ENCODE measurements around the gene SYNDIG1. TPM values are rescaled to one million over a fixed set of nuclear protein-coding genes. Genes with fewer than 3 reads are reported as not detected.
A peak's percentile ranks its signal among the peaks of the same experiment; 100 is the strongest.

SYNDIG1 gene
- total RNA-seq, 1 donor from 2014 or later, result not detected

DNA sequence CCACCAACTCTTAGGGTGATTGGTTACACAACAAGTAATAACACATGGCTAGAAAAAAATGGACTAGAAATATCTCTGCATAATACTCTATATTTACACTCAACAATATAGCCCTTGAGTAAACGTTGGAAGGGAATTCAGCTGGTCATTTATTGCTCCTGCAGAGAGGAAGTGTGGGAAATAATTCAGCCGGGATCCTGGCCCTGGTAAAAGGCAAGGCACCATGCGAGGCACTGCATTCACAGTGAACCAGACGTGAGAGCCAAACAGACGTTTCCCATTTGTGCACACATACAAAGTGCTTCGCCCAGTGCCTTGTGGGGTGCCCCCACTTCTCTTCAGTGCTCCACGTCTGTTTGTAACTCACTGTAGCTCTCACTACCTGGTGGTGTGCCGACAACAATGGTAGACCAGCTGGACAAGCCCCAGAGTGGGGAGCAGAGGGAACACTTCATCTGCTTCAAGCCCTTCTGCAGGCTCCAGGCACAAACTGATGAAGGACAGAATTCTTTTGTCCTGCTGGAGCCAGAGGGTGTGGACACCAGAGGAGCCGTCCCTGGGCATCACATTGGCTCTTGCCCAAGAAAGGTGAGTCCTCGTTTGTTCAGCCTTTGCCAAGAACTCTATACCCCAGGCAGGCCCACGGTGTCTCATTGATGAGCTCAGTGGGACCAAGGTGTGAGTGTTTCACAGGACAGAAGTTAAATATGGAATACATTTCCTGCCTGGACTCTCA lies 18.8 kb downstream of the SYNDIG1 start:
- no peak overlapping the region for H3K4me3 ChIP-seq (ENCODE audit: low read depth, low read length)
- TF ChIP-seq, protein P1, sequence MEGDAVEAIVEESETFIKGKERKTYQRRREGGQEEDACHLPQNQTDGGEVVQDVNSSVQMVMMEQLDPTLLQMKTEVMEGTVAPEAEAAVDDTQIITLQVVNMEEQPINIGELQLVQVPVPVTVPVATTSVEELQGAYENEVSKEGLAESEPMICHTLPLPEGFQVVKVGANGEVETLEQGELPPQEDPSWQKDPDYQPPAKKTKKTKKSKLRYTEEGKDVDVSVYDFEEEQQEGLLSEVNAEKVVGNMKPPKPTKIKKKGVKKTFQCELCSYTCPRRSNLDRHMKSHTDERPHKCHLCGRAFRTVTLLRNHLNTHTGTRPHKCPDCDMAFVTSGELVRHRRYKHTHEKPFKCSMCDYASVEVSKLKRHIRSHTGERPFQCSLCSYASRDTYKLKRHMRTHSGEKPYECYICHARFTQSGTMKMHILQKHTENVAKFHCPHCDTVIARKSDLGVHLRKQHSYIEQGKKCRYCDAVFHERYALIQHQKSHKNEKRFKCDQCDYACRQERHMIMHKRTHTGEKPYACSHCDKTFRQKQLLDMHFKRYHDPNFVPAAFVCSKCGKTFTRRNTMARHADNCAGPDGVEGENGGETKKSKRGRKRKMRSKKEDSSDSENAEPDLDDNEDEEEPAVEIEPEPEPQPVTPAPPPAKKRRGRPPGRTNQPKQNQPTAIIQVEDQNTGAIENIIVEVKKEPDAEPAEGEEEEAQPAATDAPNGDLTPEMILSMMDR (IDR thresholded peaks at IDR 0.05; ENCODE audit: insufficient read depth, low read length, severe bottlenecking), result no peak
- no peaks in the 10 kb centered on the region for H3K27me3 ChIP-seq (ENCODE audit: control insufficient read depth, insufficient read depth, low read length)
- FAIRE-seq (no peak), DNase-seq (ENCODE audit: low read depth) (peak; percentile 55)
- no peaks in the 10 kb centered on the region for H3K36me3 ChIP-seq (ENCODE audit: control insufficient read depth, insufficient read depth, low read length)

DNA sequence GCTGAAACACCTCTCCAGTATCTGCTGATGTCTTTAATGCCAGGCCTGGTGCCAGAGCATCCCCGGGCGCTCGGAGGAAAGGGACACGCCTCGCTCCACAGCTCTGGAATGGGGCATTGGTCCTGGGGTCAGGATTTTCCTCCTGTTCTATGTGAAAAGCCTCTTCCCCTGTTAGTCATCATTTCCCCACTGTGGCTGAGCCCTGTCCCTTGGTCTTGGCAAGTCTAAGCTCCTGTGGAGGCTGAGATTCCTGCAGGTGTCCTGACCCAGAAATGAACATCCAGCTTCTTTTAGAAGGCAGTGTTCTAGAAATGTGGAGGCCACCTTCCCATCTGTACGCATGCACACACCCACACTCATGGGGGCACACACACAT lies 19.4 kb downstream of the SYNDIG1 start:
- no peak overlapping the region for H3K4me3 ChIP-seq (ENCODE audit: low read depth, low read length)
- H3K36me3 ChIP-seq (ENCODE audit: control insufficient read depth, insufficient read depth, low read length), result no peaks in the 10 kb centered on the region
- FAIRE-seq (no peak), DNase-seq (ENCODE audit: low read depth) (no peak)
- TF ChIP-seq, protein P1 (IDR thresholded peaks at IDR 0.05; ENCODE audit: insufficient read depth, low read length, severe bottlenecking), result no peak
- H3K27me3 ChIP-seq (ENCODE audit: control insufficient read depth, insufficient read depth, low read length), result no peaks in the 10 kb centered on the region

DNA sequence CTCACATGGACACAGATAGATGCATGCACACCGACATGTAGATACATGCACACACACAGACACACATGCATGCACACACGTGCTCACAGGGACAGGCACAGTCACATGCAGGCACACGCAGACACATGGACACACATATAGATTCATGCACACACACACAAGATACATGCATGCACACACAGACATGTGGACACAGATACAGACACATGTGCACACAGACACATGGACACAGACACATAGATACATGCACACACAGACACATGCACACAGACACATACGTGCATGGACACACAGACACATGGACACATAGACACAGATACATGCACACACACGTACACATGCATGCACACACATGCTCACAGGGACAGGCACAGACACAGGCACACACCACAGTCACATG lies 19.8 kb downstream of the SYNDIG1 start:
- peak; percentile 98 for FAIRE-seq
- H3K36me3 ChIP-seq (ENCODE audit: control insufficient read depth, insufficient read depth, low read length), result no peaks in the 10 kb centered on the region
- DNase-seq (ENCODE audit: low read depth), result no peak
- TF ChIP-seq, protein P1 (IDR thresholded peaks at IDR 0.05; ENCODE audit: insufficient read depth, low read length, severe bottlenecking), result no peak
- no peak overlapping the region for H3K4me3 ChIP-seq (ENCODE audit: low read depth, low read length)
- H3K27me3 ChIP-seq (ENCODE audit: control insufficient read depth, insufficient read depth, low read length), result no peaks in the 10 kb centered on the region

DNA sequence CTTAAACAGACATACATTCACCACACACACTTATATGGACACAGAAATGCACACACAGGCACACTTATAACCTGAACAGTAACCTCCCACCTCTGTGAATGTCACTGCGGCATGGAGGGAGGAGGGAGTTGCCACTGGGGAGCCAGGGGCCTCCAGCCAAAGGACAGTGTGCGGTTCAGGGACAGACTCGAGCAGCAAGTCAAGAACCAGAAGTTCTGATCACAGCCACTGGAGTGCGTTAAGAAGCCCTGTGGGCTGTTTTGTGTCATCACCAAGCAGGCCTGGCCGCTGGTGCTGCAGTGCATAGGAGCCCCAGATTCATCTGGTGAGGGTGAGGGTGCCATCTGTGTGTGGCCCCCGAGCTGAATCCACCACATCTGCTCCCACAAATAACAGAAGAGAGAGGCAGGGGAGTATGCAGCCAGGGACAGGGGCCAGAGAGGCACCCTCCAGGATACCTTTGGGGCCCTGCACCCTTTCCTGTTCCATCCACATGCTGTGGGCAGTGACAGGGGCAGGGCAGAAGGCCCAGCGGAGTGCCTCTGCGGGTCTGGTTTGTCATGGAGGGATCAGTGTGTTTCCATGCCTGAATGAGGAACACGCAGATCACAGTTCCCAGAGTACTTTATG lies 20.3 kb downstream of the SYNDIG1 start:
- TF ChIP-seq, protein P1 (IDR thresholded peaks at IDR 0.05; ENCODE audit: insufficient read depth, low read length, severe bottlenecking), result no peak
- Histone ChIP-seq H3K4me3 (ENCODE audit: low read depth, low read length) (no peak overlapping the region), H3K27me3 (ENCODE audit: control insufficient read depth, insufficient read depth, low read length) (no peaks in the 10 kb centered on the region), H3K36me3 (ENCODE audit: control insufficient read depth, insufficient read depth, low read length) (no peaks in the 10 kb centered on the region)
- FAIRE-seq (no peak), DNase-seq (ENCODE audit: low read depth) (no peak)

DNA sequence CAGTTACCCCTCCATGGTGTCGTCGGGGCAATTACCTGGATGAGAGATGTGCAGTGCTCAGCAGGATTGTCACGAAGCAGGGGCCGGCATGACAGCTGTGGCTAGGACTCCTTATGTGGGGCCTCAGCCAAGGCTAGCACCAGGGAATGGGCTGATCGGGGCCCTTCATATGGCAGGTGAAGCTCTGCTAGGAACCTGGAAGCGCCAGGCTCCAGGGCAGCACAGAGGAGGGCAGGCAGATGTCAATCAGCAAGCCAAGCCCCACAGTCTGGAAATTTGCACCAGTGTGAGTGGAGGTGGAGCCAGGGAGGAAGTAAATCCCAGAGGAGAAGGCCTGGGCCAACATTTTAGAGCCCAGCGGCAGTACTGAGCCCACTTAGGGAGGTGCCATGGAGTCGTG lies 21.2 kb downstream of the SYNDIG1 start:
- no peak for FAIRE-seq
- H3K4me3 ChIP-seq (ENCODE audit: low read depth, low read length), result no peak overlapping the region
- no peak for DNase-seq (ENCODE audit: low read depth)
- H3K36me3 ChIP-seq (ENCODE audit: control insufficient read depth, insufficient read depth, low read length), result no peaks in the 10 kb centered on the region
- TF ChIP-seq, protein P1 (IDR thresholded peaks at IDR 0.05; ENCODE audit: insufficient read depth, low read length, severe bottlenecking), result no peak
- H3K27me3 ChIP-seq (ENCODE audit: control insufficient read depth, insufficient read depth, low read length), result no peaks in the 10 kb centered on the region
